Measurements from ENCODE around the gene NME4.
"Not testable (repeated sequence)": the region's sequence is repeated elsewhere in the genome, so short reads cannot be mapped to it uniquely, and the experiment has no call there.

Gene NME4

GRCh38 chr16:377419-377951 lies 19.5 kb upstream of the NME4 start:
- no peak for DNase-seq (ENCODE audit: low read depth)

- not testable (repeated sequence) for DNase-seq (ENCODE audit: low read depth)
Observed at GRCh38 chr16:378113-378820, 18.7 kb upstream of the NME4 start.

GRCh38 chr16:378821-379182 lies 18.2 kb upstream of the NME4 start:
- DNase-seq (ENCODE audit: low read depth): no peak

GRCh38 chr16:379183-379960 lies 17.6 kb upstream of the NME4 start:
- DNase-seq (ENCODE audit: low read depth): no peak

- no peak for DNase-seq (ENCODE audit: low read depth)
Observed at GRCh38 chr16:379961-380761, 16.8 kb upstream of the NME4 start.

GRCh38 chr16:380762-381011 lies 16.3 kb upstream of the NME4 start:
- no peak for DNase-seq (ENCODE audit: low read depth)

- DNase-seq (ENCODE audit: low read depth): no peak
Observed at GRCh38 chr16:381012-381788, 15.8 kb upstream of the NME4 start.

- no peak for DNase-seq (ENCODE audit: low read depth)
Observed at GRCh38 chr16:381789-382717, 14.9 kb upstream of the NME4 start, which contains the start of gene PGAP6. TSS of gene PGAP6 (minus strand) at chr16:381978. CDS start at chr16:381821, 157 bp downstream.

- no peak for DNase-seq (ENCODE audit: low read depth)
Observed at GRCh38 chr16:383326-384051, 13.5 kb upstream of the NME4 start.

- no peak for DNase-seq (ENCODE audit: low read depth)
Observed at GRCh38 chr16:386641-387156, 10.3 kb upstream of the NME4 start.

GRCh38 chr16:387761-388666 lies 9.0 kb upstream of the NME4 start:
- DNase-seq (ENCODE audit: low read depth): not testable (repeated sequence)

- DNase-seq (ENCODE audit: low read depth): no peak
Observed at GRCh38 chr16:389352-389751, 7.6 kb upstream of the NME4 start.

- no peak for DNase-seq (ENCODE audit: low read depth)
Observed at GRCh38 chr16:391885-392335, 5.1 kb upstream of the NME4 start.

- DNase-seq (ENCODE audit: low read depth): no peak
Observed at GRCh38 chr16:392450-393030, 4.5 kb upstream of the NME4 start.

GRCh38 chr16:396199-396598 lies 800 bp upstream of the NME4 start:
- DNase-seq (ENCODE audit: low read depth): no peak

- no peak for DNase-seq (ENCODE audit: low read depth)
Observed at GRCh38 chr16:396605-397004, 394 bp upstream of the NME4 start.

GRCh38 chr16:397736-398332 lies 835 bp downstream of the NME4 start:
- DNase-seq (ENCODE audit: low read depth): no peak
